Measurements from ENCODE around the gene SH3RF1.

DNA sequence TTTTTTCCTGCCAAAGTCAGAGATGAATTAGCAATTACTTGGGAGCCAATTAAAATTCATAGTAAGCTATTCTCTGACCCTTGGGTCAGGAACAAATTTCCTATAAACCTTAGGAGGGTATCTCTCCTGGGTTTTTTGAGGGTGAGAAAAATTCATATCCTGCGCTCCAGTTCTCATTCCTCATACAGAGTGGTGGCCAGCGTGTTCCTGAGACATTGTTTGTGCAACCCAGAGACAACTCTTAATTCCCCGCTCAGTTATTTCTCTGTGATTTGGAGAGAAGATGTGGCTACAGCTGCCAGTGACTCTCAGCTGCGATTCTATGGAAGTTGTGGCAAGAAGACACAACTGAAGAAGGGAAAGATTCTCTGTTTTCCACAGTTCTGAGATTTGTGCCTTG is 222.8 kb downstream of the SH3RF1 start:
- TF ChIP-seq, protein P1, sequence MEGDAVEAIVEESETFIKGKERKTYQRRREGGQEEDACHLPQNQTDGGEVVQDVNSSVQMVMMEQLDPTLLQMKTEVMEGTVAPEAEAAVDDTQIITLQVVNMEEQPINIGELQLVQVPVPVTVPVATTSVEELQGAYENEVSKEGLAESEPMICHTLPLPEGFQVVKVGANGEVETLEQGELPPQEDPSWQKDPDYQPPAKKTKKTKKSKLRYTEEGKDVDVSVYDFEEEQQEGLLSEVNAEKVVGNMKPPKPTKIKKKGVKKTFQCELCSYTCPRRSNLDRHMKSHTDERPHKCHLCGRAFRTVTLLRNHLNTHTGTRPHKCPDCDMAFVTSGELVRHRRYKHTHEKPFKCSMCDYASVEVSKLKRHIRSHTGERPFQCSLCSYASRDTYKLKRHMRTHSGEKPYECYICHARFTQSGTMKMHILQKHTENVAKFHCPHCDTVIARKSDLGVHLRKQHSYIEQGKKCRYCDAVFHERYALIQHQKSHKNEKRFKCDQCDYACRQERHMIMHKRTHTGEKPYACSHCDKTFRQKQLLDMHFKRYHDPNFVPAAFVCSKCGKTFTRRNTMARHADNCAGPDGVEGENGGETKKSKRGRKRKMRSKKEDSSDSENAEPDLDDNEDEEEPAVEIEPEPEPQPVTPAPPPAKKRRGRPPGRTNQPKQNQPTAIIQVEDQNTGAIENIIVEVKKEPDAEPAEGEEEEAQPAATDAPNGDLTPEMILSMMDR (IDR thresholded peaks at IDR 0.05; ENCODE audit: low read depth, low read length): no peak
- no peak for TF ChIP-seq EZH2phosphoT487 (IDR thresholded peaks at IDR 0.05; ENCODE audit: low read depth)
